ENCODE results near the gene UBE2J1.

Gene UBE2J1

DNA sequence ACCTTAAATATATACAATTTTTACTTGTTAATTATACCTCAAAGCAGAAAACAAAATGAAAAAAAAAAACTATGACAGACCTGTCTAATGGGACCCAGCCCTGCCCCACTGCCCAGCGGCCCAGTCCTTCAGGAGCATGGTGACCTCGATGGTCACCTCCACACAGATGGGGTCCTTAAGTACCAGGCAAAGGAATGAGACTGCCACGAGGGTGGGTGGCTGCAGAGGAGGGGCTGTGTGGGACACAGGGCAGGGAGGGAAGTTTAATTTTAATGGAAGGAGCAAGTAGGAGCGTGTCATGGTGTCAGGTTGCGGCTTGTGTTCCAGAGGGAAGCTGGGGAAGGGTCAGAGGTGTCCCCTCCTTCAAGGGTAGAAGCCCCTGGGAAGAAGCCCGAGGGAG is 66.0 kb downstream of the UBE2J1 start:
- DNase-seq = no peak

DNA sequence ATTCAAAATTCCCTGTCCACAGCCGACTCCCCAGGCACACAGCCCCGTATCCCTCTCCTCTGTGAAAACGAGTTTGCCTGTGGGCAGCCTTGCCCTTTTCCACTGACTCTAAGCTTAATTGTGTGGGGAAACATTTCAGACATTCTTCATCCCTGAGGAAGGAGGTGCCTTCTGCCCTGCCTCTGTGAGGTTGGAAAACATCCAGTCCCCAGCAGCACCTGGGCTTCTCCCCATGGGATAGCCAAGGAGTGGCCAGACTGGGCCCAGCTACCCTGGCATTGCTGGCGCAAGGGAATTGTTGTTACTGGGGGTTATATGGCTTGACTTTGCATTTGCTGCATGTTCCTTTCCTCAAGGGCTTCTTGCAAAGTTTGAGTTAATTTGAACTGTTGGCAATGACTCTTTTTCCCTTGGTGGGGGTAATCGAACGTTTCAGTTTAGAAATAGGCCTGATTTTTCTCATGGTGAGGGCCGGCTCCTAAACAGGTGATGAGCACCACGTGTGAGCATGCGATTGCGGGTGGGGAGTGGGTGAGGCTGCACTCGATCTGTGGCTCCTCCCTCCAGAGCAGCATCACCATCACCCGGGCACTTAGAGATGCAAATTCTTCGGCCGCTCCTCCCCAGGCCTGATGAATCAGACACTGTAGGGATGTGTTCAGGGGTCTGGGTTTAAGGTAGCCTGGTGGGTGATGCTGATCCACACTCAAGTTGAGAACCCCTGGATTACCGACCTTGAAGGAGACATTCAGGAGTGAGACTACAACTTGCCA is 67.4 kb downstream of the UBE2J1 start:
- DNase-seq = no peak

DNA sequence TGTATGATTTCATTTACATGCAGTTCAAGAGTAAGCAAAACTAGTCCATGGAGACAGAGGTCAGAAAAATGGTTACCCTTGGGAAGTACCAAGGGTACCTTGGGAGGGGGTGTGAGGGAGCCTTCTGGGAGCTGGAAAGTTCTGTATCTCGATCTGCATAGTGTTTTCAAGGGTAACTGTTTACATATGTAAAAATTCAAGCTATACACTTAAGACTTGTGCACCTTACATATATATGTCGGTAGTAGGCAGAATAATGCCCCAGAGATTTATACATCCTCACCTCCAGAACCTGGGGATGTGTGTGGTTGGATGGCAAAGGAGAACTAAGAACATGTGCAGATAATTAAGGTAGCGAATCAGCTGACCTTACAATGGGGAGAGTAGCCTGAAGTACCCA is 68.4 kb downstream of the UBE2J1 start:
- no peak for DNase-seq

GRCh38 chr6:89282749-89283148 is 69.8 kb downstream of the UBE2J1 start:
- DNase-seq = no peak

GRCh38 chr6:89281779-89282246 is 70.7 kb downstream of the UBE2J1 start:
- no peak for DNase-seq

- no peak for DNase-seq
These were observed 73.6 kb downstream of the UBE2J1 start for GRCh38 chr6:89278956-89279355.
